T-helper 17 cell (primary cell): ENCODE results near the gene OXCT1. TPM values are rescaled to one million over a fixed set of nuclear protein-coding genes. Genes with fewer than 3 reads are reported as not detected.

Source experiments
- ATAC-seq: fragments of 150-1000 bp; cut with Tn5 transposase; 2 replicates; pipeline ENCODE4 v1.10.0; 2021; ENCODE audit warnings: mild to moderate bottlenecking, moderate library complexity
- DNase-seq, 3 donors: peaks; one replicate each; pipeline versions ENCODE4 v3.0.0 to v3.0.0-alpha.2; 2020 to 2021
- H3K9me3 ChIP-seq: one replicate; pipeline ENCODE4 v1.7.0; 2013; ENCODE audit warnings: low read length, mild to moderate bottlenecking; ENCODE audit not compliant: control insufficient read depth, poor library complexity, severe bottlenecking
- H3K27ac Mint-ChIP-seq: one replicate; pipeline ENCODE4 v1.8.0; 2022; ENCODE audit warnings: mild to moderate bottlenecking, moderate library complexity, mixed read lengths
- H3K27me3 Mint-ChIP-seq: one replicate; pipeline ENCODE4 v1.8.0; 2022; ENCODE audit warnings: mixed read lengths
- H3K36me3 Mint-ChIP-seq: one replicate; pipeline ENCODE4 v1.8.0; 2022; ENCODE audit warnings: low read depth, mixed read lengths
- H3K4me1 Mint-ChIP-seq: one replicate; pipeline ENCODE4 v1.8.0; 2022; ENCODE audit warnings: mild to moderate bottlenecking, mixed read lengths
- H3K4me3 Mint-ChIP-seq: one replicate; pipeline ENCODE4 v1.8.0; 2022; ENCODE audit warnings: mild to moderate bottlenecking, moderate library complexity, mixed read lengths
- total RNA-seq, 4 donors: library from RNA in 2 of 4; stranded (reverse) in 2 of 4; gene quantifications; one replicate each; pipeline ENCODE4 v1.2.3 and lab custom pipeline; 2022 to 2026

The OXCT1 gene
- total RNA-seq, 2 donors from 2014 or later, result 24.4 to 26.5 TPM

DNA sequence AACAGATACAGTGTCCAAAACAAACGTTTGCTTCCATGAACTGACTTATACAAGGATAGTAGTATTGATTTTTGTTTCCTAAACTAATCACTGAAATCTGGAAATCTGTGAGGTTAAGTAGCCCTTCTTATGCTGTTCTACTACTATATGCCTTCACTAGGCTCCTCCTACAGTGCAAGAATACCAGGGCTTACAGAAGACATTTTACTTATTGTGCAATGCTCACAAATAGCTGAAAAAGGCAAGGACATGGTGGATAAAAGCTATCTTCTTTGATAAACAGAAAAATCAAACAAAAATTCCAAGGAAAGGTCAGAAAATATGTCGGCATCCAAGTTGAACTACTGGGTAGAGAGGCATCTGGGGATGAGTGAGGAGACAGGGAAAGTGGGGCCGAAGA, 61.9 kb downstream of the OXCT1 start:
- Mint-ChIP-seq H3K4me3 (no peak overlapping the region), H3K4me1 (peaks cover 37% of the 10 kb centered on the region), H3K27ac (no peak overlapping the region), H3K27me3 (no peaks in the 10 kb centered on the region), H3K36me3 (peaks cover 5% of the 10 kb centered on the region)
- DNase-seq (no peak), ATAC-seq (no peak)
- no peaks in the 10 kb centered on the region for H3K9me3 ChIP-seq

DNA sequence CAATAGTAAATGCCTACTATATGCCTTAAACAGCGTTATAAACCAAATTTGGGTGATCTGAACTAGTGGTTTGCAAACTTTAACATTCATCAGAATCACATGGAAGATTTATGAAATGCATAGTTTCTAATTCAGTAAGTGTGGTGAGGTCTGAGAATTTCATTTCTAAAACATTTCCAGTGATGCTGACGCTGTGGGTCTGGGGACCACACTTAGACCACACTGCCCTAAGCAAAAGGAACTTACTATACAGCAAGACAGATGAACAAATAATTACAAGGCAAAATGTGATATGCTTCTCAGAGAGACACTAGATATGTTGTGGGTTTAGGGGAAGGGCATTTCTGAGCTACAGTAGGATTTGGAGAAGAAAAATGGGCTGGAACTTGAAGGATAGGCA, 72.6 kb downstream of the OXCT1 start:
- peaks cover 17% of the 10 kb centered on the region for H3K36me3 Mint-ChIP-seq
- peaks cover 6% of the 10 kb centered on the region for H3K4me1 Mint-ChIP-seq
- no peaks in the 10 kb centered on the region for H3K27me3 Mint-ChIP-seq
- ATAC-seq (no peak), DNase-seq (no peak)
- H3K4me3 Mint-ChIP-seq, result no peak overlapping the region
- no peaks in the 10 kb centered on the region for H3K9me3 ChIP-seq
- no peak overlapping the region for H3K27ac Mint-ChIP-seq

DNA sequence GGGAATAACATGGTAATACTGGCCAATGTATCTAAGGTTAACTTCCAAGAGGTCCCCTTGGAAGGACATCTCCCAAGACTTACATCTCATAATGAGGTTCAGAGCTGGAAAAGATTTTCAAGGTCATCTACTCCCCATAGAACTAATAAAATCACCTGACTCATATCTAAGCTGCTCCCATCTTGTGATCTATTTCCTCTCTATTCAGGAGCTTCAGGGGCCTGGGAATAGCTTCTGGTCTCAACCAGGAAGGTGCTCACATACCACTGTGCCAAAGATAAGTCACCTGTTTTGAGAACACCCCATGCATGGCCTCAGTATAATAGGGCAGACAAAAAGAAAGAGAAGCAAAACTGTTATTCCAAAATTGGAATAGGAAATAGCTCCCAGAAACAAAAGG, 74.2 kb downstream of the OXCT1 start:
- H3K4me3 Mint-ChIP-seq, result no peak overlapping the region
- H3K36me3 Mint-ChIP-seq, result peaks cover 17% of the 10 kb centered on the region
- DNase-seq, result no peak
- H3K27ac Mint-ChIP-seq, result no peak overlapping the region
- ATAC-seq, result no peak
- H3K4me1 Mint-ChIP-seq, result peaks cover 6% of the 10 kb centered on the region
- H3K27me3 Mint-ChIP-seq, result no peaks in the 10 kb centered on the region
- no peaks in the 10 kb centered on the region for H3K9me3 ChIP-seq

DNA sequence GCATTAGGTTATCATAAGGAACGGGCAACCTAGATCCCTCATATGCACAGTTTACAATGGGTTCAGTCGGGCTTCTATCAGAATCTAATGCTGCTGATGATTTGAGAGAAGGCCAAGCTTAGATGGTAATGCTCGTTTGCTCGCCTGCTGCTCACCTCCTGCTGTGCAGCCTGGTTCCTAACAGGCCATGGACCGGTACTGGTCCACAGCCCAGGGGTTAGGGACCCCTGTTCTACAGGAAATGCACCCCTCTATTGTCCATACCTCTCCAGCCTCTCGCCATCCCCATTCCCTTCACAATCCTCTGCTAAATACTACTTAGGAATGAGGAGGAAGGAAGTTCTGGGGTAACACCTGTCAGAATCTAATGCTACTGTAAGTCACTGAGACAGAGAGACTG, 75.1 kb downstream of the OXCT1 start:
- H3K36me3 Mint-ChIP-seq, result peaks cover 11% of the 10 kb centered on the region
- H3K4me1 Mint-ChIP-seq, result peaks cover 6% of the 10 kb centered on the region
- no peak for DNase-seq
- H3K27me3 Mint-ChIP-seq, result no peaks in the 10 kb centered on the region
- H3K4me3 Mint-ChIP-seq, result no peak overlapping the region
- no peak for ATAC-seq
- no peaks in the 10 kb centered on the region for H3K9me3 ChIP-seq
- H3K27ac Mint-ChIP-seq, result no peak overlapping the region

DNA sequence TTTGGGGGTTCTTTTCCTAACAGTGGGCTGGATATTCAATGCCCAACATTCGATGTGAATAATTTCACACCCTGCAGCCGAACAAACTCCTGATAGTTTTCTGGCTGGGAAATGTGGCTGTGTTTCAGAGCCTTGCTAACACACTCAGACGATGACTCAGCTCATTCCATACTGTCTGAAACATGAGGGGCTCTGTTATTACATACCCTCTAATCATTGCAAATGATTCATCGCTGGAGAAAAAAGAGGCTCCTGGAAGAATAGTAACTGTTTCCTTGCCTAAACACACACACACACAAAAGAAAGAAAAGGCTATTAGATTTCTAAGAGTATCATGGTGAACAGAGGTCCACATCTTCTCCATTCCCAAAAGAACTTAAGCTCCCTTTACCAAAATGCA, 75.8 kb downstream of the OXCT1 start:
- no peaks in the 10 kb centered on the region for H3K27me3 Mint-ChIP-seq
- H3K4me3 Mint-ChIP-seq, result no peak overlapping the region
- DNase-seq, result no peak
- no peak for ATAC-seq
- peaks cover 6% of the 10 kb centered on the region for H3K4me1 Mint-ChIP-seq
- no peaks in the 10 kb centered on the region for H3K9me3 ChIP-seq
- H3K36me3 Mint-ChIP-seq, result peaks cover 9% of the 10 kb centered on the region
- H3K27ac Mint-ChIP-seq, result no peak overlapping the region

DNA sequence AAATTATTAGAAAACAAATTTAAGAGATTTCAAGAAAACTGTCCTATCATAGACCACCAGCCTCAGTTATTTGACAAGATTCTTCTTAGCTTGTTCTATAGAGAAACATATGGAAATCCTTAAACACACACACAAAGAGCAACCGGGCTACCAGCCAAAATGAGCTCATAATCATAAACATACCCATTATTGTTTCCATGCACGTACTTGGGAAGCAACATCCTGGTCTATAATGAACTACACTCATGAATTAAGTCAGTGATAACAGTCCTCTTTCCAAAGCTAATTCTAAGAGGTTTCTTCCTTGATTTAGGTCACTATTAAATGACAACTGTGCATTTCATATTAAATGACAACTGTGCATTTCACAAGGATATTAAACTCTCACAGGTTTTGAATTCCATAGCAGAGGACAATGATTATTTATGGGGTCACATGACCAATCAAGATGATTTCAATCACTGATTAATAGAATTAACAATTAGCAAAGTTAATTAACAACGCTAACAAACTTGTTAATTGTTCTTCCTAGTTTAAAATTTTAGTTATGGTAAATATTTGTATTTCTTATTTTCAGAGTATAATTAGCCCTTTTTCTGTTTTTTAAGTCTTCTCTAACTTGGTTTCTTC, 77.0 kb downstream of the OXCT1 start:
- H3K36me3 Mint-ChIP-seq, result peaks cover 9% of the 10 kb centered on the region
- H3K4me1 Mint-ChIP-seq, result peaks cover 6% of the 10 kb centered on the region

DNA sequence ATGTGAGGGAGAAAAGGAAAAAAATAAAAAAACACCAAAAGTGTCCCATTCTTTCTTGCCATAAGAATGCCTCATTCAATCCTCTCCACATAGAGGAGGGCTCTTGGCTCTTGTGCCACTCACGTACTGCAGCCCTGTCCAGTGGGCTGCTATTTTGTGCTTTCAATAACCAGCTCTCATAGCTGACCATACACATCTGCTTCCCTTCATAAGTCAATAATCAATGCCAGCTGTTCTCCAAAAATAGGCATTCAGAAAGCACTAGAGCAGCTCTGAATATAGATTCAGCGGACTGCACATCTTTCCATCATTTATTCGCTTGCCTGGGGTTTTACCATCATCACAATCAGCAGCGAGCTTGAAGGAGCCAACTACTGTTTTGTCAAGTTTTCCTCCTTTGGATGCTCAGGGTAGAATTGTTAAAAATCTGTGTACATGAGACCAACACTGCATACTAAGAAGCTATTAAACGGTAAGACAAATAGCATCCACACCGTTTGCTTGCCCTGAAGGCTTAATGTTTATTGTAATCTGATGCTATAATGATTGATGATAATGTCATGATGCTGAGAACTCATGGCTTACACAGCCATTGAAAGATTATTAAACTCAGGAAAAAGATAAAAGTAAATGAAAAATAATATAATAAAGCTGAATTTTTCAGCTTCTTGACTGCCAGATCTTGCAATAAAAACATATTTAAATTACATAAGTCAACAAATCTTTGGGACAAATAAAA, 80.0 kb downstream of the OXCT1 start:
- Mint-ChIP-seq H3K4me1 (peaks cover 8% of the 10 kb centered on the region), H3K36me3 (peaks cover 5% of the 10 kb centered on the region), H3K4me3 (no peak overlapping the region), H3K27ac (no peak overlapping the region), H3K27me3 (no peaks in the 10 kb centered on the region)
- ATAC-seq (no peak), DNase-seq (no peak)
- H3K9me3 ChIP-seq, result no peaks in the 10 kb centered on the region

More for the DNA sequence above, 77.0 kb downstream of the OXCT1 start:
- DNase-seq (no peak), ATAC-seq (no peak)
- Mint-ChIP-seq H3K4me3 (no peak overlapping the region), H3K27me3 (no peaks in the 10 kb centered on the region), H3K27ac (no peak overlapping the region)
- no peaks in the 10 kb centered on the region for H3K9me3 ChIP-seq

DNA sequence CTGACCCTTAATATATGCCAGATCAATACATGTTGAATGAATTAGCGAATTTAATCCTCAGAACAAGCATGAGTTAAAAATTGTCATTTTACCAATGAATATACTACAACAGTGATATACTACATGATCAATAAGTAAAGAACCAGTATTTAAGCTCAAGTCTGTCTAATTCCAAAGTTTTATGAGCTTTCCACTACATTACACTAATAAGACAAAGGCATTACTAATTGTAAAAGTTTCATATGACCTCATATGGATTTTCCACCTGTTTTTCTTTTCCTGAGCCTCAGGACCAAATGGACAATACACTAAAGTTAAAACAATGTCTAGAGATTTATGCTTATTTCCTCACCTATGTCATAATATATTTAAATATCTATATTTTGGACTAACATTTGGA, 80.8 kb downstream of the OXCT1 start:
- Mint-ChIP-seq H3K4me1 (peaks cover 8% of the 10 kb centered on the region), H3K36me3 (peaks cover 4% of the 10 kb centered on the region), H3K4me3 (no peak overlapping the region), H3K27ac (no peak overlapping the region), H3K27me3 (no peaks in the 10 kb centered on the region)
- H3K9me3 ChIP-seq, result no peaks in the 10 kb centered on the region
- DNase-seq (no peak), ATAC-seq (no peak)

DNA sequence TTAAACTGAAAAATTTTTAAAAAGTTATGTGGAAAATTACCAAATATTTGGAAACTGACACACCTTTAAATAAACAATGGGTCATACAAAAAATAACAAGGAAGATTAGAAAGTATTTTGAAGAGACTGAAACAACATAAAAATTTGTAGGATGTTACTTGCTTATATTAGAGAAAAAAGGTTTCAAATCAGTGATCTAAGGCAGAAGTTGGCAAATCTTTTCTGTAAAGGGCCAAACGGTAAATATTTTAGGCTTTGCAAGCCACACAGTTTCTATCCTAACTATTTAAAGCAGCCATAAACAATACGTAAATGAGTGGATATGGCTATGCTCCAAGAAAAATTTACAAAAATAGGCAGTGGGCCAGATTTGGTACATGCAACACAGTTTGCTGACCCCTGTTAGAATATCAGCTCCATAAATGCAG, 81.3 kb downstream of the OXCT1 start:
- peaks cover 8% of the 10 kb centered on the region for H3K4me1 Mint-ChIP-seq
- no peak overlapping the region for H3K4me3 Mint-ChIP-seq
- DNase-seq (no peak), ATAC-seq (no peak)
- H3K36me3 Mint-ChIP-seq, result peaks cover 7% of the 10 kb centered on the region
- H3K27ac Mint-ChIP-seq, result no peak overlapping the region
- H3K9me3 ChIP-seq, result no peaks in the 10 kb centered on the region
- H3K27me3 Mint-ChIP-seq, result no peaks in the 10 kb centered on the region

DNA sequence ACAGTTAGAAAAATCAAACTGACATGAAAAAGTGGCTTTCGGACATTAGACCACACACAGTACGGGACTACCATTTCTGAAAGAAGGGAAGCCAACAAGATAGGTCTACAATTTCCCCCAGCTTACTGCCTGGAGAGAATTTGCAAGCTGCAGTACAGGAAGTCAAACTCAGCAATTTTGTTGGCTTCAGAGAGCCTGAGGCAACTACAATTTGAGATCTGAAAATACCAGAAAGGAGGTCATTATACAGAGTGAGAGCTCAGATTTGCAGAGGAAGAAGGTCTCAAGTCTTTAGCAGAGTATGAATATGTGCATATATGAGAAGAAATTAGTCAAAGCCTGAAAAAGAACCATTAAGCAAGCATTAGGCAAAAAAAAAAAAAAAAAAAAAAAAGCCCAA, 83.0 kb downstream of the OXCT1 start:
- H3K27ac Mint-ChIP-seq, result peak overlapping the region; percentile 57
- H3K36me3 Mint-ChIP-seq, result peaks cover 8% of the 10 kb centered on the region
- ATAC-seq, result no peak
- DNase-seq, result no peak
- H3K4me1 Mint-ChIP-seq, result peaks cover 8% of the 10 kb centered on the region
- H3K9me3 ChIP-seq, result no peaks in the 10 kb centered on the region
- no peaks in the 10 kb centered on the region for H3K27me3 Mint-ChIP-seq
- H3K4me3 Mint-ChIP-seq, result no peak overlapping the region

DNA sequence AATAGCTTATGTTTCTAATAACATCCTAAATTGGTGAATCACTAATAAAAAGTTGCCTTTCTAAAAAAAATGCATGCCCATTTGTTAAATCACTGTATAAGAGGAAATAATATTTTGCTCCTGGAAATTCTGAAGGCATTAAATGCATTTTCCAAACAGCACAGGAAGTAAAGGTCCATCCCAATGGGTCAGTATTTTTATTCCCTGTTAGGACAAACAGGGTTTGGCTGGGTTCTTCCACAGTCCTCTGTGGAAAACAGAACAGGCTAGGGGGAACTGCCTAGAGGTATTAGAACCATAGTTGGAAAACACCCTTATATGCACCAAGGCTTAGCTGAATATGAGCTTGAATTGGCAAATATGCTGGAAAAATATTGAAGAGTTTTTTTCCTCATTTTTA, 85.2 kb downstream of the OXCT1 start:
- H3K4me3 Mint-ChIP-seq, result no peak overlapping the region
- peaks cover 8% of the 10 kb centered on the region for H3K4me1 Mint-ChIP-seq
- peak overlapping the region; percentile 62 for H3K27ac Mint-ChIP-seq
- H3K27me3 Mint-ChIP-seq, result no peaks in the 10 kb centered on the region
- H3K9me3 ChIP-seq, result no peaks in the 10 kb centered on the region
- ATAC-seq (no peak), DNase-seq (no peak)
- H3K36me3 Mint-ChIP-seq, result peaks cover 10% of the 10 kb centered on the region

DNA sequence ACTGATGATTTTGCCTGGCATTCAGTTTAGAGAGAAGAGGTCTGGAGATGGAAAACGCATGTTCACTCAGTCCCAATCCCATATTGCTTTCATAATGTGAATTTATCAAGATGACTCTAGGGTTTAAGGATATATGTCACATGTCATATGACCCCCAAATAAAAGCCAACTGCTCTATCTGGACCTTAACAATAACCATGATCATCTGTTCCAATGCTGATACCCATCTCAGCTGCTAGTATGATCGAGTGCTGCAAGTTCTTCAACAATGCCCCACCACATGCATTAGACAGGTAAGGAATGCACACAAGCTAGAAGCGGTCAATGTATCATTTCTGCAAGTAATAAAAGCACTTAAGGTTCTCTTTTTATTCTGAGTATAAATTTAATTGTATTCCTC, 91.8 kb downstream of the OXCT1 start:
- Mint-ChIP-seq H3K4me1 (peaks cover 7% of the 10 kb centered on the region), H3K36me3 (peaks cover 6% of the 10 kb centered on the region), H3K27me3 (no peaks in the 10 kb centered on the region), H3K4me3 (no peak overlapping the region), H3K27ac (no peak overlapping the region)
- no peaks in the 10 kb centered on the region for H3K9me3 ChIP-seq
- ATAC-seq (no peak), DNase-seq (no peak)

DNA sequence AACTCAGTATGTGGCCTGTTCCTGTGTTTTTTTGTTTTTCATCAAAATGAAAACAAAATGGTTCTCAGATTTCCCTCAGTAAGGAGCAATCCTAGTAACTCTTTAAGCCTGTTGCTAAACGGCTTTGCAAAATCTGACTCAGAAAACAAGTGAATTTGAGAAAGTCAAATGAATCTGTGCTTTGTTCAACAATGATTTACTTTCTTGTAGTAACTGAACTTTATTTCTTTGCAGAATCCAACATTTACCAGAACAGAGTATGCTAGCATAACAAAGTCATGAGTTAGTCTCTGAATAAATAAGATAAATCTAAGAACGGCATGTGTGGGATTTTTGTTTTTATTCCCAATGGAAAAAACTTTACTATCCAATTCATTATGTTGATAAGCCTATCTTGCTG, 93.8 kb downstream of the OXCT1 start:
- H3K36me3 Mint-ChIP-seq, result peaks cover 8% of the 10 kb centered on the region
- H3K27me3 Mint-ChIP-seq, result no peaks in the 10 kb centered on the region
- H3K4me1 Mint-ChIP-seq, result peaks cover 14% of the 10 kb centered on the region
- H3K4me3 Mint-ChIP-seq, result no peak overlapping the region
- DNase-seq, result no peak
- ATAC-seq, result no peak
- H3K9me3 ChIP-seq, result no peaks in the 10 kb centered on the region
- no peak overlapping the region for H3K27ac Mint-ChIP-seq

DNA sequence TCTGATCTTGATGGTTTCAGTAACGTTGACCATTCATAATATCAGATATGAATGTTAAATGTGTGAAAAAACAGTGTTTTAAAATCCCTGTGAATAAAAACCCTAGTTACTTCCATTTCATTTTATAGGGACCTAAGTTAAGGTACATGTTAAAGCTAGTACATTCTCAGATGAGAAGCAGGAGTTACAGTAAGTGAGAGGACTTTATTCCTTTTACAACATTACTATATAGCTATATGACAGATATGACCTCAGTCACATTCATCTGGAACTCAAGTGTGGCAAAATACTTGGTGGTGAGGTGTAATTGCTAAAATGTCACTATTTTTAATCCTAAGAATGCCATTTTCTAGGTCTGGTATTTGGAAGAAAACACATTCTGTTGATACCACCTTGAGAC, 96.4 kb downstream of the OXCT1 start:
- DNase-seq, result no peak
- H3K9me3 ChIP-seq, result no peaks in the 10 kb centered on the region
- no peaks in the 10 kb centered on the region for H3K27me3 Mint-ChIP-seq
- H3K4me3 Mint-ChIP-seq, result no peak overlapping the region
- H3K4me1 Mint-ChIP-seq, result peaks cover 16% of the 10 kb centered on the region
- H3K36me3 Mint-ChIP-seq, result peaks cover 6% of the 10 kb centered on the region
- peak overlapping the region; percentile 62 for H3K27ac Mint-ChIP-seq
- no peak for ATAC-seq
